ENCODE results near the gene USP9Y.

Gene USP9Y

DNA sequence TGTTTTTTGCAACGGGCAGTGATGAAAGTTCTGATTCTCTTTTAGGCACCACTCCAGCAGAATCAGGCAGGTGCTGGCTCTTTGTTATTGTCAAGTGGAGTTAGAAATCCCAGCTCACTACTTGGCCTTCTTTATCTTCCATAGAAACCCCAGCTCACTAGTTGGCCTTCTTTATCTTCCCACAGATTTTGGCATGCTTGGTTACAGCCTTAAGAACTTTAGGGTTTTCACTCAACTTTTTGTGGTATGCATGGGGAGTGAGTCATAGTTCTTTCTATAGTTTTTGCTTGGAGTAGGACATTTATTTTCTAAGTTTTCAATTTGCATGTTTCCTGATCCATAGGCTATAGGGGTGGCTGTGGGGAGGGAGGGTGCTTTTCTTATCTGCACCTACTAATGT is 55.0 kb downstream of the USP9Y start:
- DNase-seq (ENCODE audit: low read depth, low spot score), result no peak

GRCh38 chrY:12765976-12766375 is 64.9 kb downstream of the USP9Y start:
- no peak for DNase-seq (ENCODE audit: low read depth, low spot score)

- no peak for DNase-seq (ENCODE audit: low read depth, low spot score)
These were observed 83.5 kb downstream of the USP9Y start for GRCh38 chrY:12784521-12784920.

DNA sequence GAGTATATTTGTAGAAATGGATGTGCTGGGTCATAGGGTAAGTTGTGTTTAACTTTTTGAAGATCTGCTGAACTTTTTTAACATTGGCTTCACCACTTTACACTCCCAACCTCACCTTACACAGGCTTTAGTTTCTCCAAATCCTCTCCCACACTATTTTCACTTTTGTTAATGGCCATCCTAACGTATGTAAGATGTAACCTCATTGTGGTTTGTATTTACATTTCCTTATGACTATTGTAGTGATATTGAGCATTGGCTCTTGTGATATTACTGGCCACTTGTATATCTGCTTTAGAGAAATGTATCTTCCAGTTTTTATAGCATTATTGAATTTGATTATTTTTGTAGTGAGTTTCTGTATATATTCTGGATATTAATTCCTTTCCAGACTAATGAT is 93.0 kb downstream of the USP9Y start:
- no peak for DNase-seq (ENCODE audit: low read depth, low spot score)

- no peak for DNase-seq (ENCODE audit: low read depth, low spot score)
These were observed 107.0 kb downstream of the USP9Y start for GRCh38 chrY:12808046-12808445.

- DNase-seq (ENCODE audit: low read depth, low spot score), result no peak
These were observed 108.0 kb downstream of the USP9Y start for GRCh38 chrY:12809034-12809433.

GRCh38 chrY:12823408-12823807 is 122.4 kb downstream of the USP9Y start:
- no peak for DNase-seq (ENCODE audit: low read depth, low spot score)

- no peak for DNase-seq (ENCODE audit: low read depth, low spot score)
These were observed 125.8 kb downstream of the USP9Y start for GRCh38 chrY:12826791-12827190.

DNA sequence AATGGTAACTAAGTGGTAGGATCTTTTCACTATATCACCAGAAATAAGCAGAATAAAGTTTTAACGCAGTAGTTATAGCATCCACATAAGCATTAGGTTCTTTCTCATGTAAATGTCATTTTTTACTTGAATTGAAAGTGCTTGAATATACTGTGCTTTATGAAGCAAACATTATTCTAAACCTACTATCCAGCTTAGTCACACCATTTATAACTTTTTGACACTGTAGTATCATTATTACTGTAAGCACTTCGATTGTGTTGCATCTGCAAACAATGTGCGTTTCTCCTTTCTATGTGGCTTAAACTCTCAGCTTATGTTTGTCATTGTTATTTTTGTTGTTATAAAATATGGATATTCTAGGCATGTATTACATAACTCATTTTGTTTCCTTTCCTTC is 132.3 kb downstream of the USP9Y start:
- DNase-seq (ENCODE audit: low read depth, low spot score), result no peak

- no peak for DNase-seq (ENCODE audit: low read depth, low spot score)
These were observed 136.5 kb downstream of the USP9Y start for GRCh38 chrY:12837550-12837949.

DNA sequence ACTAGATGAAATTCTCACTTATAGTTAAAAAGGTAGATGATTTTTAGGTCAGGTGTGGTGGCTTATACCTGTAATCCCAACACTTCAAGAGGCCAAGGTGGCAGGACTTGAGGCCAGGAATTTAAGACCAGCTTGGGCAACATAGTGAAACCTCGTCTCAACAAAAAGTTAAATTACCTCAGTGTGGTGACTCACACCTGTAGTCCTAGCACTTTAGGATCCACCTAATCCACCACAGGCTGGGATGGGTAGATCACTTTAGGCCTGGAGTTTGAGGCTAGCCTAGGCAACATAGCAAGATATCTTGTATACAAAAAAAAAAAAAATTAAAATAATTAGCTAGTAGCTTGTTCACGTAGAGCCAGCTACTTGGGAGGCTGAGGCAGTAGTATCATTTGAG is 140.3 kb downstream of the USP9Y start:
- DNase-seq (ENCODE audit: low read depth, low spot score), result no peak

DNA sequence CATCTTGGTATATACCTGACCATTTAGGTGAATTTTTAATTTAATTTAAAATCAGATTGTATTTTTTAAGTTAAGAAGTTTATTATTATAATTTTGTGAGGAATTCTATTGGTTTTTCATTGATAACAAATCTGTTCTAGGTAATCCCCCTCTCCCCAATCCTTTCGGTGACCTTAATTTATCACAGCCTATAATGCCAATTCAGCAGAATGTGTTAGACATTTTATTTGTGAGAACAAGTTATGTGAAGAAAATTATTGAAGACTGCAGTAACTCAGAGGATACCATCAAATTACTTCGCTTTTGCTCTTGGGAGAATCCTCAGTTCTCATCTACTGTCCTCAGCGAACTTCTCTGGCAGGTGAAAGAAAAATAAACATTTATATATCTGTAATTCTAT is 145.8 kb downstream of the USP9Y start:
- DNase-seq (ENCODE audit: low read depth, low spot score), result no peak

DNA sequence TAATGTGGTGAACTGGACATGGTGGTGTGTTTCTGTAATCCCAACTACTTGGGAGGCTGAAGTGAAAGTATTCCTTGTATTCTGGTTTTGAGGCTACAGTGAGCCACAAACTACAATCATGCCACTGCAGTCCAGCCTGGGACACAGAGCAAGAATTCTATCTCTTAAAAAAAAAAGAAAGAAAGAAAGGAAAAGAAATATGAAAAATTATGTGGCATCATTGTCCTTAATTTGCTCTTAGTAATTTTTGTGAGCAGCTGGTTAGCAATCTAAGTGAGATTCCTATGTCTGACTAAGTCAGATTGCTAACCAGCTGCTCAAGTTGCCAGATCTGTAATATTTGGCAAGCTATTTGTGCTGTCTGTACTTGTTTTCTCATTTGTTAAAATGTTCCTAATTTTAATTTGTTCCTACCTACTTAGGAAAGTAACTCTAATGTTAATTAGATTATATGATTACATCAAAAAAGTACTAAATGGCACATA is 154.8 kb downstream of the USP9Y start:
- DNase-seq (ENCODE audit: low read depth, low spot score), result no peak

- no peak for DNase-seq (ENCODE audit: low read depth, low spot score)
These were observed 166.9 kb downstream of the USP9Y start for GRCh38 chrY:12867960-12868359.

DNA sequence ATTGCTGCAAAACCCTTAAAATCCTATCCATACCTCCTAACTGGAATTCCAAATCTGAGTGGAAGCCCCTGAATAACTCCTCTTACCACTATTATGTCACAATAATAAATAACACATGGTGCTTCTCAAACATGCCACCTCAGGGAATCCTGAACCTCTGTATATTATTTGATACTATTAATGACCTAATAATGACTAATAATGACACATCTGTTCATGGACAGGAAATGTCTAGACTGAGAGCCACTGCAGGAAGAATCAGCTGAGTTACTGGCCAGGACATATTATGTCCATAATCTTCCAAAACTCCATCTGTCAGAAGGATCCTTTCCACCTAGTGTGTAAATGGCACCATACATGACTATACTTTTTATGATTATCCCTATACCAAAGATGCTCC is 195.9 kb downstream of the USP9Y start:
- DNase-seq (ENCODE audit: low read depth, low spot score), result no peak

- DNase-seq (ENCODE audit: low read depth, low spot score), result no peak
These were observed 197.6 kb downstream of the USP9Y start for GRCh38 chrY:12898604-12899003.

GRCh38 chrY:12904618-12905516 is 203.8 kb downstream of the USP9Y start, which contains the start of gene DDX3Y:
Gene DDX3Y, plus strand, starts transcription at chrY:12904868. Its CDS starts 69 bp downstream, at chrY:12904937.
- peak; percentile 87 for DNase-seq (ENCODE audit: low read depth, low spot score)

DNA sequence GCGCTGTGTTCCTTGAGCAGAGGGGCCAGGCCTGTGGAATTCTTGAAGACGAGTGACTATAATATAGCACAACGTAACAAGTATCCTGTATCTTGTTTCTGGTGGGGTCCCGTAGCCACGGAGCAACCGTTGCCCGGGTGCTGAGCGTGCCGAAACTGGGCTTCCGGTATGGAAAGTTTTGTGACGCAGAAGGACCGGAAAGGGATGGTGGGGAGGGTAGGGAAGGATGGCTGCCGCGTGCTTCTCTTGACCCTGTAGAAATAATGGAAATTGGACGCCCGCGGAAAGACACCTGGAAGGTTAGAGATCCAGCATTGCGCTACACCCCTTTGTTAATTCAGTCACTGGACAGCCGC is 204.5 kb downstream of the USP9Y start:
- DNase-seq (ENCODE audit: low read depth, low spot score), result no peak

DNA sequence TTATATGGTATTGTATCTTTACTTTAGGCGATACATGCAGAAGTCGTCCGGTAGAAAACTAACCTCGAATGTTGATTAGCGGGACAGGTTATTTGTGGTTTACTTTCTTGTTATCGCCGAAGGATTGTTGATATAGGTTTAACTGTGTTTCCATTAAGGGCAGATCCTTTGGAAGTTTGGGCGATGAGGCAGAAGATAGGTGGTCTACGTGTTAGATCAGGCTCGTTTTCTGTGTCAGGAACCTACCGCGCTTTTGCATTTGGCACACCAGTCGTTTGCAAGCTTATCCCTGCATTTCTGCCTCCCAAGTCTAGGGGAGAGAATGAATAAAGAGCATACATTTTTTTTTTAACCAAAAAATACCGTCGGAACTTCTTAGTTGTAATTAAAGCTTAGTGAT is 204.9 kb downstream of the USP9Y start:
- DNase-seq (ENCODE audit: low read depth, low spot score), result no peak

All from brain pericyte (primary cell).